CD14-positive monocyte (primary cell): Measurements from ENCODE around the gene SPON1. TPM values are rescaled to one million over a fixed set of nuclear protein-coding genes. Genes with fewer than 3 reads are reported as not detected.

ENCODE experiments used
- DNase-seq, 3 donors: peaks; one replicate each; pipeline ENCODE4 v3.0.0-alpha.2; 2011 to 2022
- H2AFZ ChIP-seq: 2 replicates; pipeline ENCODE4 v1.6.0; 2012; ENCODE audit warnings: mild to moderate bottlenecking, low read depth, low read length, inconsistent platforms; ENCODE audit not compliant: insufficient read depth, poor library complexity, severe bottlenecking
- H3K27ac ChIP-seq, 2 donors: 1 replicate in 1 of 2; 2 replicates in 1 of 2; pipeline ENCODE4 v1.5.1; 2012 to 2013; ENCODE audit warnings: low read length in 2 of 2, control low read depth in 1 of 2, inconsistent platforms in 1 of 2, low read depth in 1 of 2, mild to moderate bottlenecking in 1 of 2
- H3K27me3 ChIP-seq, 2 donors: one replicate each; pipeline versions ENCODE4 v1.6.0 to v1.6.1; 2011 to 2013; ENCODE audit warnings: low read length in 2 of 2; ENCODE audit not compliant: control insufficient read depth in 2 of 2, insufficient read depth in 2 of 2
- H3K36me3 ChIP-seq, 2 donors: replicated peaks in 1 of 2; 1 replicate in 1 of 2; 2 replicates in 1 of 2; pipeline versions ENCODE4 v1.5.1 to v1.6.1; 2012 to 2013; ENCODE audit warnings: low read length in 2 of 2, control low read depth in 1 of 2, inconsistent platforms in 1 of 2, mild to moderate bottlenecking in 1 of 2; ENCODE audit not compliant: insufficient read depth in 2 of 2, control insufficient read depth in 1 of 2
- H3K4me1 ChIP-seq, 2 donors: 1 replicate in 1 of 2; 2 replicates in 1 of 2; pipeline versions ENCODE4 v1.5.1 to v1.6.1; 2012 to 2013; ENCODE audit warnings: low read length in 2 of 2, control low read depth in 1 of 2, inconsistent platforms in 1 of 2, mild to moderate bottlenecking in 1 of 2, moderate library complexity in 1 of 2; ENCODE audit not compliant: insufficient read depth in 2 of 2, control insufficient read depth in 1 of 2
- H3K4me2 ChIP-seq: replicated peaks from 2 replicates; pipeline ENCODE3; 2012; ENCODE audit warnings: low read length, moderate library complexity, mild to moderate bottlenecking; ENCODE audit not compliant: poor library complexity, severe bottlenecking; ENCODE audit errors: extremely low read depth
- H3K4me3 ChIP-seq, 3 experiments: fragments of 200-600 bp in 1 of 3; sonication (generic) in 1 of 3; replicated peaks in 1 of 3; 1 replicate in 2 of 3; 2 replicates in 1 of 3; pipeline ENCODE4 v1.5.1; 2011 to 2013; ENCODE audit warnings: low read length in 3 of 3, mild to moderate bottlenecking in 3 of 3, control low read depth in 2 of 3, low read depth in 2 of 3, inconsistent platforms in 1 of 3, moderate library complexity in 1 of 3
- H3K79me2 ChIP-seq: 2 replicates; pipeline ENCODE4 v1.6.0; 2012; ENCODE audit warnings: mild to moderate bottlenecking, control low read depth, inconsistent platforms, low read length, moderate library complexity; ENCODE audit not compliant: insufficient read depth
- H3K9ac ChIP-seq: 2 replicates; pipeline ENCODE4 v1.6.0; 2017; ENCODE audit warnings: low read length, mild to moderate bottlenecking; ENCODE audit not compliant: insufficient read depth, poor library complexity, severe bottlenecking
- H3K9me3 ChIP-seq, 2 donors: replicated peaks in 1 of 2; 1 replicate in 1 of 2; 2 replicates in 1 of 2; pipeline versions ENCODE4 v1.5.1 to v1.6.1; 2012 to 2013; ENCODE audit warnings: low read length in 2 of 2, control low read depth in 1 of 2; ENCODE audit not compliant: control insufficient read depth in 1 of 2, insufficient read depth in 1 of 2
- H4K20me1 ChIP-seq: 2 replicates; pipeline ENCODE4 v1.6.0; 2012; ENCODE audit warnings: mild to moderate bottlenecking, low read length, control low read depth, moderate library complexity; ENCODE audit not compliant: insufficient read depth
- H3K27ac Mint-ChIP-seq, 7 donors: one replicate each; pipeline ENCODE4 v1.8.0; 2020; ENCODE audit warnings: mild to moderate bottlenecking in 7 of 7, mixed read lengths in 7 of 7, moderate library complexity in 6 of 7, inconsistent platforms in 2 of 7
- H3K27me3 Mint-ChIP-seq, 3 donors: one replicate each; pipeline ENCODE4 v1.8.0; 2021 to 2022; ENCODE audit warnings: low read depth in 3 of 3, mild to moderate bottlenecking in 3 of 3, mixed read lengths in 3 of 3, moderate library complexity in 3 of 3, inconsistent platforms in 1 of 3
- H3K36me3 Mint-ChIP-seq, 2 donors: one replicate each; pipeline ENCODE4 v1.8.0; 2020; ENCODE audit warnings: mixed read lengths in 2 of 2, inconsistent platforms in 1 of 2, mild to moderate bottlenecking in 1 of 2
- H3K4me1 Mint-ChIP-seq: one replicate; pipeline ENCODE4 v1.8.0; 2020; ENCODE audit warnings: mild to moderate bottlenecking, mixed read lengths
- H3K4me3 Mint-ChIP-seq, 2 donors: one replicate each; pipeline ENCODE4 v1.8.0; 2020; ENCODE audit warnings: mild to moderate bottlenecking in 2 of 2, mixed read lengths in 2 of 2, moderate library complexity in 1 of 2
- H3K9me3 Mint-ChIP-seq, 7 donors: one replicate each; pipeline ENCODE4 v1.8.0; 2020 to 2022; ENCODE audit warnings: mixed read lengths in 7 of 7, mild to moderate bottlenecking in 6 of 7, moderate library complexity in 6 of 7, inconsistent platforms in 2 of 7
- WGBS: methylation state at CpG from one replicate; pipeline ENCODE4 v1.1.5; 2013; ENCODE audit warnings: missing lambda C conversion rate; ENCODE audit not compliant: insufficient coverage; 5-methylcytosine and 5-hydroxymethylcytosine counted together
- intact Hi-C, 2 donors: fragments of 100-400 bp; cut with micrococcal nuclease; formaldehyde crosslinking; loops; one replicate each; pipeline versions ENCODE4 v1.15.0 to v1.15.1; 2023
- polyA plus RNA-seq, 3 donors: library from polyadenylated mRNA; depleted of rRNA in 1 of 3; unstranded in 2 of 3; stranded (reverse) in 1 of 3; fragments of 300-500 nt in 2 of 3; fragments of >200 nt in 1 of 3; fragmentation: Illumina TruSeq in 2 of 3; gene quantifications; 1 replicate in 2 of 3; 2 replicates in 1 of 3; pipeline ENCODE4 v1.2.3, GENCODE V29; 2012 to 2021
- TF ChIP-seq, protein P1 (sequence below): fragments of 200-600 bp; IDR thresholded peaks from one replicate; pipeline ENCODE4 v1.8.0; 2022; ENCODE audit warnings: antibody characterized with exemption, mild to moderate bottlenecking

Gene SPON1
- polyA plus RNA-seq, 3 donors = not detected

DNA sequence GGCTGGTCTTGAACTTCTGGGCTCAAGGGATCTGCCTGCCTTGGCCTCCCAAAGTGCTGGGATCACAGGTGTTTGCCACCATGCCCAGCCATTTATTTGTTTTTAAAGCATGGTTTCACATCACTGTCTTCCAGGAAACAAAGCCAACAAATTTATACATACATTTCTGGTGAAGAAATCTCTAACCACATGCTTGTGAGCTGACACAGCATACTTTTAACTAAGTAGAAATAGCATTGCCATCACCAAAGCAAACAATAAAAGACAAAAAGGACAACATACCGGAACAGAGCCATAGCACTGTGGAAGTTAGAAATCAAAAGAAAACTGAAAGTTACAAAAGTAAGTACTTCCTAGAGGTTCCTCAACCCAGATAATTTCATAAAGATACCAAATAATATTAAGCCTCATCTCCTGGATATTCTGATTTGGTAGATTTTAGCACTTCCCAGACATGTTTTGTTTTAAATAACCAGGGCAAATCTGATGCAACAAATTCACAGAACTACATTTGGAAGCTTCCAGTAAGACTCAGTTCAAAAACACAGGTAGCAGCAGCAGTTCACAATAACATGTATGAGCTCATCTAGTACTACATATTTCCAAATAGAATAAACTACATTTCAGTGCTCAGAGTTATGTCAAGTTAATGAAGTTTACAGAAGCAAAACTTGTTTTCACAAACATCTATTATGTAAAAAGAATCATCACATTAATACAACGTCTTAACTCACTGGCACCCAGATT is 325.8 kb downstream of the SPON1 start:
- H3K27ac ChIP-seq = no peak overlapping the region
- H4K20me1 ChIP-seq = no peaks in the 10 kb centered on the region
- intact Hi-C loops = no loop called here
- WGBS = 100% methylated on average over 1 of the region's 2 CpGs
- H3K27me3 ChIP-seq = no peaks in the 10 kb centered on the region
- H3K27ac Mint-ChIP-seq = peak overlapping the region in 1 of 7 donors; percentile 51
- no peak for DNase-seq
- no peaks in the 10 kb centered on the region for H3K4me1 ChIP-seq
- no peak overlapping the region for H3K9ac ChIP-seq
- no peaks in the 10 kb centered on the region for H3K79me2 ChIP-seq
- peaks cover 11% of the 10 kb centered on the region for H3K4me1 Mint-ChIP-seq
- H3K36me3 Mint-ChIP-seq = no peaks in the 10 kb centered on the region
- H3K4me3 ChIP-seq = no peak overlapping the region
- peaks cover 10 to 14% (median 12%) of the 10 kb centered on the region in 3 donors for H3K27me3 Mint-ChIP-seq
- H3K9me3 Mint-ChIP-seq = peaks cover 0 to 1% (median 0%) of the 10 kb centered on the region in 7 donors
- H3K4me2 ChIP-seq = peak overlapping the region; percentile 9
- peak overlapping the region; percentile 34 for H2AFZ ChIP-seq
- no peaks in the 10 kb centered on the region for H3K36me3 ChIP-seq
- H3K4me3 Mint-ChIP-seq = peak overlapping the region in 1 of 2 donors; percentile 43
- TF ChIP-seq, protein P1, sequence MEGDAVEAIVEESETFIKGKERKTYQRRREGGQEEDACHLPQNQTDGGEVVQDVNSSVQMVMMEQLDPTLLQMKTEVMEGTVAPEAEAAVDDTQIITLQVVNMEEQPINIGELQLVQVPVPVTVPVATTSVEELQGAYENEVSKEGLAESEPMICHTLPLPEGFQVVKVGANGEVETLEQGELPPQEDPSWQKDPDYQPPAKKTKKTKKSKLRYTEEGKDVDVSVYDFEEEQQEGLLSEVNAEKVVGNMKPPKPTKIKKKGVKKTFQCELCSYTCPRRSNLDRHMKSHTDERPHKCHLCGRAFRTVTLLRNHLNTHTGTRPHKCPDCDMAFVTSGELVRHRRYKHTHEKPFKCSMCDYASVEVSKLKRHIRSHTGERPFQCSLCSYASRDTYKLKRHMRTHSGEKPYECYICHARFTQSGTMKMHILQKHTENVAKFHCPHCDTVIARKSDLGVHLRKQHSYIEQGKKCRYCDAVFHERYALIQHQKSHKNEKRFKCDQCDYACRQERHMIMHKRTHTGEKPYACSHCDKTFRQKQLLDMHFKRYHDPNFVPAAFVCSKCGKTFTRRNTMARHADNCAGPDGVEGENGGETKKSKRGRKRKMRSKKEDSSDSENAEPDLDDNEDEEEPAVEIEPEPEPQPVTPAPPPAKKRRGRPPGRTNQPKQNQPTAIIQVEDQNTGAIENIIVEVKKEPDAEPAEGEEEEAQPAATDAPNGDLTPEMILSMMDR = no peak
- H3K9me3 ChIP-seq = no peaks in the 10 kb centered on the region

DNA sequence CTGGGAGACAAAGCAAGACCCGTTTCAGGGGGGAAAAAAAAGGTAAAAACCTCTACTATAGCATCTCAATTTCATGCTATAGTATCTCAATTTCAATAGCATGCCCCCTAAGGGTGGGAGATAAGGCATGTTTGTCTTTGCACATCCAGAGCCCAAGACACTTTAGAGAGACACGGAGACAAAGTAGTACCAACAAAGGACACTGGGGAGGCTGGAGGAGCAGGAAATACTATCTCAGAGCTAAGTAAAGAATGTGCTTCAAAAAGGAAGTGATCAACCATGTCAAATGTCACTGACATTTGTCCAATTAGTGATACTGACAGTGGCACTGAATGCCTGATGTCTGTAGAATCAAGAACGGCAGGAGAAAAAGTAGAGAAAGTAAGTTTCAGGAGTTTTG is 327.9 kb downstream of the SPON1 start:
- no peaks in the 10 kb centered on the region for H3K9me3 ChIP-seq
- no peaks in the 10 kb centered on the region for H3K79me2 ChIP-seq
- WGBS = 100% methylated on average over 1 of the region's 3 CpGs
- H4K20me1 ChIP-seq = no peaks in the 10 kb centered on the region
- no peak overlapping the region for H3K27ac ChIP-seq
- no peak overlapping the region for H3K4me3 Mint-ChIP-seq
- no peaks in the 10 kb centered on the region for H3K36me3 Mint-ChIP-seq
- H3K27me3 Mint-ChIP-seq = peaks cover 1 to 4% (median 3%) of the 10 kb centered on the region in 3 donors
- no peaks in the 10 kb centered on the region for H3K4me1 ChIP-seq
- intact Hi-C loops = no loop called here
- no peak overlapping the region for H2AFZ ChIP-seq
- DNase-seq = no peak
- H3K9ac ChIP-seq = no peak overlapping the region
- no peak overlapping the region for H3K27ac Mint-ChIP-seq
- TF ChIP-seq, protein P1 = no peak
- peaks cover 0 to 1% (median 0%) of the 10 kb centered on the region in 7 donors for H3K9me3 Mint-ChIP-seq
- peaks cover 13% of the 10 kb centered on the region for H3K4me1 Mint-ChIP-seq
- H3K4me2 ChIP-seq = no peak overlapping the region
- no peak overlapping the region for H3K4me3 ChIP-seq
- no peaks in the 10 kb centered on the region for H3K27me3 ChIP-seq
- no peaks in the 10 kb centered on the region for H3K36me3 ChIP-seq
